BLaER1 (cell line): Measurements from ENCODE around the gene PARD6A.

Source experiments
- H3K27ac ChIP-seq: shearing (Covaris generic); formaldehyde crosslinking; 2 replicates; pipeline ENCODE4 v1.8.1; 2022
- H3K27me3 ChIP-seq: shearing (Covaris generic); formaldehyde crosslinking; 2 replicates; pipeline ENCODE4 v1.8.1; 2022
- H3K36me3 ChIP-seq: shearing (Covaris generic); formaldehyde crosslinking; 2 replicates; pipeline ENCODE4 v1.8.1; 2022
- H3K4me1 ChIP-seq: shearing (Covaris generic); formaldehyde crosslinking; 2 replicates; pipeline ENCODE4 v1.8.1; 2022
- H3K4me2 ChIP-seq: shearing (Covaris generic); formaldehyde crosslinking; 2 replicates; pipeline ENCODE4 v1.8.1; 2022
- H3K4me3 ChIP-seq: shearing (Covaris generic); formaldehyde crosslinking; 2 replicates; pipeline ENCODE4 v1.8.1; 2022
- H3K9ac ChIP-seq: shearing (Covaris generic); formaldehyde crosslinking; 2 replicates; pipeline ENCODE4 v1.8.1; 2022
- H3K9me3 ChIP-seq: shearing (Covaris generic); formaldehyde crosslinking; 2 replicates; pipeline ENCODE4 v1.8.1; 2022
- H4K20me1 ChIP-seq: shearing (Covaris generic); formaldehyde crosslinking; 2 replicates; pipeline ENCODE4 v1.8.1; 2022
- Cebpa-rat ChIP-seq: shearing (Covaris generic); IDR thresholded peaks from 2 replicates; pipeline ENCODE4 v1.8.1; 2022

PARD6A gene

GRCh38 chr16:67674851-67675578 is 14.3 kb downstream of the PARD6A start:
- TF ChIP-seq Cebpa-rat = no peak
- peak overlapping the region; percentile 63 for H3K9ac ChIP-seq
- H3K27ac ChIP-seq = peak overlapping the region; percentile 72
- peak overlapping the region; percentile 83 for H3K4me2 ChIP-seq
- H3K4me3 ChIP-seq = no peak overlapping the region
- H3K36me3 ChIP-seq = peaks cover 33% of the 10 kb centered on the region
- H3K27me3 ChIP-seq = no peaks in the 10 kb centered on the region
- H3K4me1 ChIP-seq = peaks cover 53% of the 10 kb centered on the region
- no peaks in the 10 kb centered on the region for H4K20me1 ChIP-seq
- no peaks in the 10 kb centered on the region for H3K9me3 ChIP-seq

DNA sequence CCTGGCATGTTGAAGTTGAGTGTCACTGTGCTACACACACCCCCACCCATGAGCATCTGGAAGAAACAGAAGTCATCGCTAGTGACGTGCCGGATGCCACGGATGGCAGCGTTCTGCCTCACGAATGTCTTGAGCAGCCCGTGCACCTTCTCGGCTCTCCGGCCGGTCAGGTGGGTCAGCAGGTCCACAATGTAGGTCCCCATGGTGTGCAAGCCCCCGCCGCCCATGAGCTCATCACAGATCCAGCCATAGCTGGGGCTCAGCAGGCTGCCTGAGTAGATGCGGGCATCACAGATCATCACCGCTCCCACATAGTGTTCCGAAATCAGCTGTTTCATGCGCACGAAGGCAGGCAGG is 14.8 kb downstream of the PARD6A start:
- peaks cover 53% of the 10 kb centered on the region for H3K4me1 ChIP-seq
- no peak for TF ChIP-seq Cebpa-rat
- H3K36me3 ChIP-seq = peaks cover 38% of the 10 kb centered on the region
- no peaks in the 10 kb centered on the region for H3K9me3 ChIP-seq
- H3K9ac ChIP-seq = no peak overlapping the region
- peak overlapping the region; percentile 83; the same call in 1 of the 2 replicates for H3K4me2 ChIP-seq
- no peaks in the 10 kb centered on the region for H3K27me3 ChIP-seq
- no peaks in the 10 kb centered on the region for H4K20me1 ChIP-seq
- H3K27ac ChIP-seq = no peak overlapping the region
- H3K4me3 ChIP-seq = no peak overlapping the region

GRCh38 chr16:67675999-67676398 is 15.2 kb downstream of the PARD6A start:
- no peak overlapping the region for H3K9ac ChIP-seq
- H3K4me2 ChIP-seq = no peak overlapping the region
- H3K4me1 ChIP-seq = peaks cover 53% of the 10 kb centered on the region
- no peak overlapping the region for H3K4me3 ChIP-seq
- no peak for TF ChIP-seq Cebpa-rat
- H3K36me3 ChIP-seq = peaks cover 42% of the 10 kb centered on the region
- no peak overlapping the region for H3K27ac ChIP-seq
- H3K9me3 ChIP-seq = no peaks in the 10 kb centered on the region
- H3K27me3 ChIP-seq = no peaks in the 10 kb centered on the region
- H4K20me1 ChIP-seq = no peaks in the 10 kb centered on the region

DNA sequence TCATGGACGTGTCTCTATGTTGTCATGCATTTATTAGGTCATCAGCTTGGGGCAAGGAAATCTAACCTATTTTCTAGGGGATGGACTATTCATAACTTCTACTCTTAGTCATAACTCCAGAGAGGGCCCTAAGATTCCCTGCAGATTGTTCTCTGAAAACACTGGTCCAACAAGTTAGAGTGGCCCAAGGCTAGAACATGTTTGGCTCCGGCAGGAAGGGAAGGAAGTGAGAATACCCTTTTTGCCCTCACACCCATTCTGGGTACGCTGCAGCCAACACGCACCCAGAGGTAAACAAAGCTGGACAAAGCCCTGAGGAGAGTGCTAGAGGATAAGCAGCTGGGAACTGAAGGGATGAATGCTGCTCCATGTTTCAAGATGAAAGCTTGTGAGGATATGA is 15.8 kb downstream of the PARD6A start:
- Histone ChIP-seq H4K20me1 (no peaks in the 10 kb centered on the region), H3K4me2 (peak overlapping the region; percentile 44), H3K27me3 (no peaks in the 10 kb centered on the region), H3K4me1 (peaks cover 53% of the 10 kb centered on the region), H3K9me3 (no peaks in the 10 kb centered on the region), H3K9ac (peak overlapping the region; percentile 8; the same call in 1 of the 2 replicates), H3K36me3 (peaks cover 48% of the 10 kb centered on the region), H3K4me3 (no peak overlapping the region), H3K27ac (peak overlapping the region; percentile 44; the same call in 1 of the 2 replicates)
- no peak for TF ChIP-seq Cebpa-rat

DNA sequence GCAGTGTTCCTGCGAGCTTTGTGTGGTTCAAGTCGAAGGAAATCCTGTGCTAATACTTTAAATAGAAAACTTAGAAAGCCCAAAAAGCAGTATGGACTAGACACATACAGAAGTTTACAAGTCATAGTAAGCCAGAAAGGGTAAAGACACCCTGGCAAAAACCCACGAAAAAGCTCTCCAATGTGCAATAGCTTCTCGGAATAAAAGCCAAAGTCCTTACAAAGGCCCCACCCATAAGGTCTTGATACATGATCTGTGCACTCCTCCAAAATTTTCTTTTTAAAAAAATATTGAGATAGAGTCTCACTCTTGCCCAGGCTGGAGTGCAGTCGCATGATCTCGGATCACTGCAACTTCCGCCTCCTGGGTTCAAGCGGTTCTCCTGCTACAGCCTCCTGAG is 16.2 kb downstream of the PARD6A start:
- Histone ChIP-seq H4K20me1 (no peaks in the 10 kb centered on the region), H3K4me3 (no peak overlapping the region), H3K9me3 (no peaks in the 10 kb centered on the region), H3K36me3 (peaks cover 52% of the 10 kb centered on the region), H3K4me1 (peaks cover 53% of the 10 kb centered on the region), H3K4me2 (peak overlapping the region; percentile 44), H3K9ac (peak overlapping the region; percentile 8; the same call in 1 of the 2 replicates), H3K27ac (peak overlapping the region; percentile 44; the same call in 1 of the 2 replicates), H3K27me3 (no peaks in the 10 kb centered on the region)
- TF ChIP-seq Cebpa-rat = no peak

- no peak overlapping the region for H3K9ac ChIP-seq
- no peaks in the 10 kb centered on the region for H3K27me3 ChIP-seq
- TF ChIP-seq Cebpa-rat = no peak
- no peaks in the 10 kb centered on the region for H4K20me1 ChIP-seq
- H3K9me3 ChIP-seq = no peaks in the 10 kb centered on the region
- H3K4me1 ChIP-seq = peaks cover 49% of the 10 kb centered on the region
- no peak overlapping the region for H3K4me3 ChIP-seq
- H3K36me3 ChIP-seq = peaks cover 60% of the 10 kb centered on the region
- peak overlapping the region; percentile 44 for H3K4me2 ChIP-seq
- no peak overlapping the region for H3K27ac ChIP-seq
These were observed 17.0 kb downstream of the PARD6A start for GRCh38 chr16:67677712-67678111.

- H3K9me3 ChIP-seq = no peaks in the 10 kb centered on the region
- H3K36me3 ChIP-seq = peaks cover 67% of the 10 kb centered on the region
- H3K4me3 ChIP-seq = no peak overlapping the region
- no peak overlapping the region for H3K27ac ChIP-seq
- no peak overlapping the region for H3K9ac ChIP-seq
- peaks cover 41% of the 10 kb centered on the region for H3K4me1 ChIP-seq
- no peak for TF ChIP-seq Cebpa-rat
- H3K27me3 ChIP-seq = no peaks in the 10 kb centered on the region
- H4K20me1 ChIP-seq = no peaks in the 10 kb centered on the region
- no peak overlapping the region for H3K4me2 ChIP-seq
These were observed 17.7 kb downstream of the PARD6A start for GRCh38 chr16:67678354-67679023.

DNA sequence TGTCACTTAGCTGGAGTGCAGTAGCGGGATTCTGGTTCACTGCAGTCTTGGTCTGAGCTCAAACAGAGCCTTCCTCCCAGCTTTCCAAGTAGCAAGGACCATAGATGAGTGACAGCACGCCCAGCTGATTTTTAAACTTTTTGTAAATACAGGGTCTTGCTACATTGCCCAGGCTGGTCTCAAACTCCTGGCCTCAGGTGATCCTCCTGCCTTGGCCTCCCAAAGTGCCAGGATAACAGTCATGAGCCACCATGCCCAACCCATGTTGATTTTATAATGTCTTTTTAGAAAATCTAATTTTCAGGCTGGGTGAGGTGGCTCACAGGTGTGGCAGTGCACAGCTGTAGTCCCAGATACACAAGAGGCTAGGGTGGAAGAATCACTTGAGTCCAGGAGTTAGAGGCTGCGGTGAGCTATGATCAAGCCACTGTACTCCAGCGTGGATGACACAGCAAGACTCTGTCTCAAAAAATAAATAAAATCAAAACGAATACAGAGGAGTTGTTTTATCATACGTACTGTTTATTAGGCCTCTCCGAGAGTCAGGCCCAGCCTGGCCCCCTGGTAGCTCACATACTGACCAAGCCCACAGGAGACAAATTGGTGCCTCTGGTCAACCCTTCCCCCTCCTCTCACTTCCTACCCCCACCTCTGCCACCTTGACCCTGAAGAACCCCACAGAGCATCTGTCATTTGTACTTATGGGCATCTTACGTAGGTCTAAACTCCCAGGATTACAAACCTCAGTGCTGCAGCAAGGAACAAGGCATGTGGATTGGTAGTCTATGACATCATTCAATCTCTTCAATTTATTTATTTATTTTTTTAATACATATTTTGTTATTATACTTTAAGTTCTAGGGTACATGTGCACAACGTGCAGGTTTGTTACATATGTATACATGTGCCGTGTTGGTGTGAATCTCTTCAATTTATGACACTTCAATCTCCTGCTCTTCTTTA is 19.5 kb downstream of the PARD6A start:
- H3K4me1 ChIP-seq = peaks cover 26% of the 10 kb centered on the region
- TF ChIP-seq Cebpa-rat = no peak
- H3K4me2 ChIP-seq = no peak overlapping the region
- H3K27ac ChIP-seq = no peak overlapping the region
- no peaks in the 10 kb centered on the region for H3K9me3 ChIP-seq
- no peak overlapping the region for H3K4me3 ChIP-seq
- H3K36me3 ChIP-seq = peaks cover 83% of the 10 kb centered on the region
- H4K20me1 ChIP-seq = peaks cover 4% of the 10 kb centered on the region; the same call in 1 of the 2 replicates
- no peaks in the 10 kb centered on the region for H3K27me3 ChIP-seq
- no peak overlapping the region for H3K9ac ChIP-seq

GRCh38 chr16:67683767-67684166 is 23.0 kb downstream of the PARD6A start:
- TF ChIP-seq Cebpa-rat = no peak

More at GRCh38 chr16:67683767-67684166, 23.0 kb downstream of the PARD6A start:
- Histone ChIP-seq H3K27me3 (no peaks in the 10 kb centered on the region), H3K4me3 (no peak overlapping the region), H3K4me1 (peaks cover 19% of the 10 kb centered on the region), H3K9me3 (no peaks in the 10 kb centered on the region), H3K9ac (no peak overlapping the region), H4K20me1 (peaks cover 10% of the 10 kb centered on the region; the same call in 1 of the 2 replicates), H3K27ac (no peak overlapping the region), H3K4me2 (no peak overlapping the region), H3K36me3 (peaks cover 67% of the 10 kb centered on the region)
